GM19467 (cell line): ENCODE results near the gene NEAT1.

Experiments used
- ATAC-seq: cut with Tn5 transposase; IDR thresholded peaks from one replicate; pipeline ENCODE4 v1.9.1; 2021; ENCODE audit warnings: mild to moderate bottlenecking, moderate library complexity; ENCODE audit not compliant: unreplicated experiment

The NEAT1 gene

GRCh38 chr11:65389294-65389980, 33.2 kb upstream of the NEAT1 start:
- no peak for ATAC-seq

DNA sequence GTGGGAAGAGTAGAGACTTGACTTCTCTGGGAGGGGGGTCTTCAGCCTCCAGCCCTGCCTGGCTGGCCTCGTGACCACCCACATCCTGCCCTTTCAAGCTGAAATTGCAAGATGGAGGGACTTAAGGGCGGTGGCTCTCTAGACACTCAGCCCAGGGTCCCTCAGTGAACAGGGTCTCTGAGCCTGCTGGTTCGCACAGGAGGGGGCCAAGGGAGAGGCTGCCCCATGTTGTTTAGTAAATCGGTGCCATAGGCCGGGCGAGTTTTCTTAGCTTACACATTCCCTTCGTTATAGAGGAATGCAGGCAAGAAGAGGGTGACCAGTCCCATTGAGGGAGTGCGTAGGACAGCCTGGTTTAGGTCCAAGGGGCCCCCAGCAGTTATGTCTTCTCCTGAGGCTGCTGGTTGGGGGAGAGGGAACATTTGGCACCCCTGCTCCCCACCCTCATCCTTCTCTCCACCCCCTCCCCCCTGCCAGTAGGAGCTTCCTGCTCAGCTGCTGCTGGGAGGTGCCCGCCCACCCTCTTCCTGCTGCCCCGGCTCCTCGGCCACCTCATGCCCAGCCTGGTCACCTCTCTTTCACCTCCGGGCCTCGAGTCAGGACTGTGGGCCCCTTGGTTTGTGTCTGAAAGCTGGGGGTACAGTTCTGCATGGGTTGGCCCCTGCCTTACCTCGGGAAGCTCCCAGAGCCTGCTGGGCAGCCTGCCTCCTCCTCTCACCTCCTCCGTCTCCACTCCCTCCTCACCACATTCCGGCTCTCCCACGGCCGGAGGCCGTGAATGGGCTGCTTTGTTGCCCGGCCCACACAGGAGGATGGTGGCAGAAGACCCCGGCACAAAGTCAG, 32.3 kb upstream of the NEAT1 start:
- ATAC-seq: no peak

DNA sequence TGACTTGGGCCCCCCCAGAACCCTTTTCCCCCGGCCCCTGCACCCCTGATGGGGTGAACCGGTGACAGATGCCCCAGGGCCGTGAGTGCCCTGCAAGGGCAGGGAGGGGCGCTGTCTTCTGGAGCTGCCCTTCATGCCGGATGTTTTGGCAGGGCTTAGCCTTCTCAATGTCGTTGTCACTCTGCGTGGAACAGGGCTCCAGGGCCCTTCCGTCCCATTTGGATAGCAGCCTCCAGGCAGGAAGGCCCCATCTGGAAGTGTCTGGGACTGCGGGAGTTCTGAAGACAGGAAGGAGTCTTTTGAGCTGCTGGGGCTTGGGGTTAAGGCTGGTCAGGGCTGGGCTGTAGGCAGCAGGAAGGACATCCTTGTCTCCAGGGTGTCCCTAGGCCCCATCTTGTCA, 31.6 kb upstream of the NEAT1 start:
- ATAC-seq: no peak

DNA sequence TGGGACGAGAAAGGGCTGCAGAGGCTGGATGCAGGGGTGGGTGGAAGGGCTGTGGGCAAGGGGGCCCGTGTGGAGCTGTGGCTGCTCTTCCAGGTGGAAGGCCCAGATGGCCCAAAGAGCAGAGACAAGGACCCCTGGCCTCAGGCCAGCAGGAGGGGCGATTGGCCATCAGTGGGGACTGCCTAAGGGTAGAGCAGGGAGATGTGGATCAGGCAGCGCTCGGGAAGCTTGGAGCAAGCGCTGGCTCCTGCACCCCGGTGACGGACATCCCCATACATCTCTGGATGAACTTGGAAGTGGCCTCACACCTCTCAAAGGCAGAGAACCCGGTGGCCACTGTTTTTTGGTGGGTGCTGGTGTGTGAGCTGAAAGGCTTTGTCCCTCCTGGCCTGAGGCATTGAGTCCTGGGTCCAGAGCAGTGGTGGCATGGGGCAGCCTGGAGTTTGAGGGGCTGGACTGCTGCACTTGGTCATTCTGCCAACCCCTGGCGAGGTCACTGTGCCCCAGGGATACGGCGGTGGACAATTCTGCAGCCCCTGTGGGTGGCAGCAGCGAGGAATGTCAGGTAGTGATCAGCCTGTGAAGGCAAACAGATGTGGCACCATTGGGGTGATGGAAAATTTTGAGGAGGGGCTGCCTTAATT, 30.3 kb upstream of the NEAT1 start:
- ATAC-seq: no peak

DNA sequence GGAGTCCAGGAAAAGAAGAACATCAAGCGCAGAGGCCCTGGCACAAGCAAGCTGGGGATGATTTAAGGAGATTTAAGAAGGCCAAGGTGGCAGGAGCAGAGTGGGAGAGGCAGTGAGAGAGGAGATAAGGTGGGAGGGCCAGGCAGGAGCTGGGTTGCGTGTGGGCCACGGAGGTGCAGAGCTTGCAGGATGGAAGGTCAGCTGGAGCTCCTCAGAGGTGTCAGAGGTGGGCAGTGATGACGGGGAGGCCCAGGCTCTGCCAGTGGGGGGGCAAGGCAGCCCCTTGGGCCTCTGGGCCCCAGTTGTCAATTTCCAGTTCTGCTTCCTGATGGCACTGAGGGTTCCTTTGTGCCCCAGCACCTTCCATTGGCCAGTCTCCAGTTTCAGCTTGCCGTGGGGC, 29.7 kb upstream of the NEAT1 start:
- no peak for ATAC-seq

- no peak for ATAC-seq
Observed at GRCh38 chr11:65393513-65394079, 29.0 kb upstream of the NEAT1 start.

GRCh38 chr11:65394125-65394536, 28.5 kb upstream of the NEAT1 start:
- no peak for ATAC-seq

GRCh38 chr11:65395961-65396530, 26.6 kb upstream of the NEAT1 start:
- ATAC-seq: no peak

DNA sequence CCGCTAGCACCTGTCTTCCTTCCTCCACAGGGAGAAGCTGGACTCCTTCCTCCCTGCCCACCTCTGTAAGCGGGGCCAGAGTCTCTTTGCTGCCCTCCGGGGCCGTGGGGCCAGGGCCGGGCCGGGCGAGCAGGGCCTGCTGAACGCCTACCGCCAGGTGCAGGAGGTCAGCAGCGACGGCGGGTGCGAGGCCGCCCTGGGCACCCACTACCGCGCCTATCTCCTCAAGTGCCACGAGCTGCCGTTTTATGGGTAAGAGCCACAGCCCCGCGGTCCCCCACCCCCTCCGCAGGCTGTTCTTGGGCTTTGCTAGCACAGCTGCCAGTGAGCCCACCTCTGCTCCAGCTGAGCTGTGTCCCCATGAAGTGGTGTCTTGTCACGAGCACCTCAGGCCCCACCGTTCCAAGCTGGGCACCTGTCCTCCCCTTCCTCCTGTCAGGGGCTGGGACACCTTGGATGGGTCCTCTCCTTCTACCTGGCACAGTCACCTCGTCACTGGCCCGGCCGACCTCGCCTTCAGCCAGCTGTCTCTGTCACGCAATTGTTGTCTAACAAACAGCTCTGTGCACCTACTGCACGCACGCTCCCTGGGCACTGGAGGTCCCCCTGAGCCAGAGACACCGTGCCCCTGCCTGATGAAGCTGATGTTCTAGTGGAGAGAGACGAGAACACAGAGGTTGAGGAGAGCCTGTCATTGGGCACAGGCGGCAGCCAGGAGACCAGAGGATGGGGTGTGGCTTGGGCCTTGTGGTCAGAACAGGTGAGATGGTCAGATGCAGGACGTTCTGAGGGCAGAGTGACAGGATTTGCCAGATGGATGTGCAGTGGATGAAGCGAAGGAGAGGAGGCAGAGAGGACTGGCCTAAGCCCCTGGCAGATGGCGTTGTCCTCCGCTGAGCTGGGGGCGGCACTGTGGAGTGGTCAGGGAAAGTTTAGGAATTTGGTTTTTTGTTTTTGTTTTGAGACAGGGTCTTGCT, 25.5 kb upstream of the NEAT1 start:
- ATAC-seq: no peak

GRCh38 chr11:65398362-65398910, 24.2 kb upstream of the NEAT1 start:
- ATAC-seq: no peak

- no peak for ATAC-seq
Observed at GRCh38 chr11:65399249-65399648, 23.3 kb upstream of the NEAT1 start.

- no peak for ATAC-seq
Observed at GRCh38 chr11:65399845-65400244, 22.8 kb upstream of the NEAT1 start.

GRCh38 chr11:65400307-65401072, 22.1 kb upstream of the NEAT1 start:
- ATAC-seq: no peak

- ATAC-seq: no peak
Observed at GRCh38 chr11:65401073-65401802, 21.4 kb upstream of the NEAT1 start.

- ATAC-seq: no peak
Observed at GRCh38 chr11:65401803-65402248, 20.8 kb upstream of the NEAT1 start.

- ATAC-seq: no peak
Observed at GRCh38 chr11:65402790-65403189, 19.8 kb upstream of the NEAT1 start.

DNA sequence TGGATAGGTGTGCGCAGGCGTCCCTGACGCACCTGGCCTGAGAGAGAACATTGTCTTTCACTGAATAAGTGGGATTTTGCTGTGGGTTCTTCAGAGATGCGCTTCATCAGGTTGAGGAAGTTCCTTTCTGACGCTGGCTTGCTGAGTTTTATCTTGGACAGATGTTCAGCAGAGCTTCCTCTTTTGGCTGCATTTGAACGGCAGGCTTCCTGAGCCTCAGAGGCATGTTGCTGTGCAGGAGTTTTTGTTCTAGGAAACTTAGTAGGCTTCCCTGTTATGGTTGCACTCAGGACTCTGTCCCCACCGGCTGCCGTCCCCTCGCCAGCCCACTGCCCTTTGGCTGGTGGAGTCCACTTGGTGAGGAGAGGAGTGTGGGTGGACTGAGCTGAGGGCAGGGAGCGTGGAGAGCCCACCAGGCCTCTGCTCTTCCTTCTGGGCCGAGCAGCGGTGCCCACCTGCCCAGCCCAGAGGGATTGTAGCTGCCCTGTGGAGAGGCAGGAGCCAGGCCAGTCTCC, 18.9 kb upstream of the NEAT1 start:
- no peak for ATAC-seq

GRCh38 chr11:65404210-65404609, 18.4 kb upstream of the NEAT1 start:
- ATAC-seq: no peak
